HEK293 (cell line): ENCODE measurements around the gene RHBDL3.

Source experiments
- CTCF ChIA-PET: fragments of 350-600 bp; formaldehyde crosslinking; extraction: SDS; loops from one replicate; lab custom pipeline; 2021; ENCODE audit warnings: antibody characterized with exemption; lab: Yijun Ruan, JAX
- POLR2A ChIA-PET: fragments of 300-600 bp; formaldehyde crosslinking; extraction: SDS; loops from one replicate; lab custom pipeline; 2020; ENCODE audit warnings: antibody characterized with exemption, inconsistent platforms; lab: Yijun Ruan, JAX
- H3K27ac ChIP-seq: fragments of 200-500 bp; sonication (Bioruptor generic); 2 replicates; pipeline ENCODE4 v1.5.1; 2014; ENCODE audit warnings: low read depth, low read length, control low read depth, inconsistent platforms; ENCODE audit errors: extremely low read depth
- H3K36me3 ChIP-seq, 2 experiments: fragments of 200-500 bp in 1 of 2; sonication (Bioruptor generic) in 1 of 2; 1 replicate in 1 of 2; 2 replicates in 1 of 2; pipeline ENCODE4 v1.5.1; 2014 to 2017; ENCODE audit warnings: inconsistent platforms in 2 of 2, low read length in 2 of 2; ENCODE audit not compliant: control insufficient read depth in 2 of 2, insufficient read depth in 1 of 2
- H3K4me1 ChIP-seq: fragments of 200-500 bp; sonication (Bioruptor generic); 2 replicates; pipeline ENCODE4 v1.5.1; 2014; ENCODE audit warnings: mild to moderate bottlenecking, low read length, inconsistent platforms; ENCODE audit not compliant: control insufficient read depth, insufficient read depth
- H3K4me3 ChIP-seq: 2 replicates; pipeline ENCODE4 v1.5.1; 2011; ENCODE audit warnings: low read depth, mild to moderate bottlenecking, control low read depth, low read length, moderate library complexity
- H3K9me3 ChIP-seq: fragments of 200-500 bp; sonication (Bioruptor generic); 2 replicates; pipeline ENCODE4 v1.5.1; 2014; ENCODE audit warnings: low read depth, low read length, inconsistent platforms; ENCODE audit not compliant: control insufficient read depth, insufficient read depth
- GLIS1 ChIP-seq: fragments of 450-650 bp; formaldehyde crosslinking; IDR thresholded peaks from 2 replicates; pipeline ENCODE4 v1.5.1; 2016; ENCODE audit warnings: missing biosample characterization, missing genetic modification characterization
- GLIS2 ChIP-seq: fragments of 450-650 bp; formaldehyde crosslinking; IDR thresholded peaks from 2 replicates; pipeline ENCODE4 v1.5.1; 2016; ENCODE audit warnings: missing biosample characterization, missing genetic modification characterization
- ZFHX2 ChIP-seq: fragments of 450-650 bp; formaldehyde crosslinking; conservative IDR thresholded peaks from 2 replicates; pipeline ENCODE4 v1.5.1; 2016; ENCODE audit warnings: missing biosample characterization, missing genetic modification characterization
- ZFP3 ChIP-seq: fragments of 450-650 bp; formaldehyde crosslinking; IDR thresholded peaks from 2 replicates; pipeline ENCODE4 v1.5.1; 2016; ENCODE audit warnings: low read depth, missing biosample characterization, missing genetic modification characterization
- ZIC2 ChIP-seq: fragments of 450-650 bp; formaldehyde crosslinking; IDR thresholded peaks from 2 replicates; pipeline ENCODE4 v1.5.1; 2016; ENCODE audit warnings: missing biosample characterization, missing genetic modification characterization
- ZNF121 ChIP-seq: fragments of 450-650 bp; formaldehyde crosslinking; IDR thresholded peaks from 2 replicates; pipeline ENCODE4 v1.5.1; 2016; ENCODE audit warnings: missing biosample characterization, missing genetic modification characterization
- ZNF341 ChIP-seq: fragments of 450-650 bp; formaldehyde crosslinking; IDR thresholded peaks from 2 replicates; pipeline ENCODE4; 2016; ENCODE audit warnings: low read depth, missing biosample characterization, missing genetic modification characterization
- ZNF544 ChIP-seq: fragments of 450-650 bp; formaldehyde crosslinking; IDR thresholded peaks from 2 replicates; pipeline ENCODE4 v1.5.0; 2017; ENCODE audit warnings: missing biosample characterization, missing genetic modification characterization
- ZNF560 ChIP-seq: fragments of 450-650 bp; formaldehyde crosslinking; IDR thresholded peaks from 2 replicates; pipeline ENCODE4 v1.5.1; 2017; ENCODE audit warnings: missing biosample characterization, missing genetic modification characterization, borderline replicate concordance
- ZNF600 ChIP-seq: fragments of 450-650 bp; formaldehyde crosslinking; IDR thresholded peaks from 2 replicates; pipeline ENCODE4 v1.5.1; 2016; ENCODE audit warnings: missing biosample characterization, missing genetic modification characterization
- TF ChIP-seq, protein P1 (sequence below): fragments of 450-650 bp; formaldehyde crosslinking; conservative IDR thresholded peaks from 2 replicates; pipeline ENCODE4 v1.5.1; 2016; ENCODE audit warnings: low read depth, missing biosample characterization, missing genetic modification characterization
- TF ChIP-seq, protein P2 (sequence below): fragments of 450-650 bp; formaldehyde crosslinking; IDR thresholded peaks from 2 replicates; pipeline ENCODE4 v1.5.1; 2017; ENCODE audit warnings: missing biosample characterization, missing genetic modification characterization
- TF ChIP-seq, protein P3 (sequence below): fragments of 450-650 bp; formaldehyde crosslinking; IDR thresholded peaks from 2 replicates; pipeline ENCODE4 v1.5.1; 2016; ENCODE audit warnings: missing biosample characterization, missing genetic modification characterization
- TF ChIP-seq, protein P4 (sequence below): fragments of 450-650 bp; formaldehyde crosslinking; IDR thresholded peaks from 2 replicates; pipeline ENCODE4 v1.5.1; 2016; ENCODE audit warnings: missing biosample characterization, missing genetic modification characterization, low read depth

RHBDL3 gene

DNA sequence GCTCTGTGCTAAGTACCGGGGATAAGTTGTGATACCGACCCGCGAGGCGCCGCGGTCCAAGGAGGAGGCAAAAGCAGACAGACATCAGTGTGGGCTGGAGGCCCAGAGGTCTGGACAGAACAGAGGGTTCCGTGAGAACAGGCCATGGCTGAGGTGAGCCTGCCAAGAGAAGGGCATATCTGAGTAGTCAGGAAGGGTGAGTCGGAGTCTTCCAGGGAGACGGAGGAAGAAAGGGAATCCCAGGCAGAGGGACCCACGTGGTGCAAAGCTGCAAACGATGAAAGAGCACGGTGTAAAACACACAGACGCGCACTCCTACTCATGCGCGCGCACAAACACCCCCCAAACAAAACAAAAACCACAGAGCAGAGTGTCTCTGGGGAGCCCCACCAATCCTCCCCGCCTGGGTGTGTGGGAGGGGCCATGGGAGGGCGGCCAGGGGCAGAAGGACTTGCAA lies 18.1 kb downstream of the RHBDL3 start:
- Histone ChIP-seq H3K4me3 (no peak overlapping the region), H3K4me1 (peaks cover 3% of the 10 kb centered on the region; the same call in 1 of the 2 replicates), H3K36me3 (peaks cover 0 to 2% of the 10 kb centered on the region in 2 experiments; a peak in 1 of 3 replicates), H3K27ac (no peak overlapping the region), H3K9me3 (no peaks in the 10 kb centered on the region)
- TF ChIP-seq ZFP3 (tag by site-specific recombination) (peak; percentile 65), GLIS1 (tag by site-specific recombination) (peak; percentile 15; the same call in 1 of the 2 replicates), ZNF600 (tag by site-specific recombination) (peak; percentile 74), ZFHX2 (tag by site-specific recombination) (0 out of 2 replicates have a peak, but pooled peaks have one; percentile 7)
- TF ChIP-seq, protein P1, sequence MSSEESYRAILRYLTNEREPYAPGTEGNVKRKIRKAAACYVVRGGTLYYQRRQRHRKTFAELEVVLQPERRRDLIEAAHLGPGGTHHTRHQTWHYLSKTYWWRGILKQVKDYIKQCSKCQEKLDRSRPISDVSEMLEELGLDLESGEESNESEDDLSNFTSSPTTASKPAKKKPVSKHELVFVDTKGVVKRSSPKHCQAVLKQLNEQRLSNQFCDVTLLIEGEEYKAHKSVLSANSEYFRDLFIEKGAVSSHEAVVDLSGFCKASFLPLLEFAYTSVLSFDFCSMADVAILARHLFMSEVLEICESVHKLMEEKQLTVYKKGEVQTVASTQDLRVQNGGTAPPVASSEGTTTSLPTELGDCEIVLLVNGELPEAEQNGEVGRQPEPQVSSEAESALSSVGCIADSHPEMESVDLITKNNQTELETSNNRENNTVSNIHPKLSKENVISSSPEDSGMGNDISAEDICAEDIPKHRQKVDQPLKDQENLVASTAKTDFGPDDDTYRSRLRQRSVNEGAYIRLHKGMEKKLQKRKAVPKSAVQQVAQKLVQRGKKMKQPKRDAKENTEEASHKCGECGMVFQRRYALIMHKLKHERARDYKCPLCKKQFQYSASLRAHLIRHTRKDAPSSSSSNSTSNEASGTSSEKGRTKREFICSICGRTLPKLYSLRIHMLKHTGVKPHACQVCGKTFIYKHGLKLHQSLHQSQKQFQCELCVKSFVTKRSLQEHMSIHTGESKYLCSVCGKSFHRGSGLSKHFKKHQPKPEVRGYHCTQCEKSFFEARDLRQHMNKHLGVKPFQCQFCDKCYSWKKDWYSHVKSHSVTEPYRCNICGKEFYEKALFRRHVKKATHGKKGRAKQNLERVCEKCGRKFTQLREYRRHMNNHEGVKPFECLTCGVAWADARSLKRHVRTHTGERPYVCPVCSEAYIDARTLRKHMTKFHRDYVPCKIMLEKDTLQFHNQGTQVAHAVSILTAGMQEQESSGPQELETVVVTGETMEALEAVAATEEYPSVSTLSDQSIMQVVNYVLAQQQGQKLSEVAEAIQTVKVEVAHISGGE (tag by site-specific recombination): no peak
- ChIA-PET POLR2A (no interaction called here), CTCF (interaction anchor here (1.0 kb wide), 1 partner anchor 32 kb away, joined by 3 read pairs; no protein-coding TSS in a partner anchor)

DNA sequence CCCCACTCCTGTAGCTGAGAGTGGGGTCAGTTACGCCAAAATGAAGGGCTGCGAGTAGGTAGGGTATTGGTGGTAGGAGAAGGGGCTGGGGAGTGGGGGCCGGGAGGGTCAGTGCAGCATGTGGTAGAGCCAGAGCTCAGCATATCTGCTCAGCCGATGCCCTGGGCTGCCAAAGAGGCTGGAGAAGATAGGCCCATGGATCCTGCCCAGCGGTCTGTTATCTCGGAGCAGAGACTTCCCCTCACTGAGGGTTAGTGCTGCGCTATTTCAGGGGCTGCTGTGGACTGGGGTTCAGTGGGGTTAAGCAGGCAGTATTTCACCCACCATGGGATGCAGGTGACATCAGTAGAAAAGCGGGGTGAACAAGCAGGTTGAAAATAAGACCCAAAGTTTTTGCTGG lies 19.7 kb downstream of the RHBDL3 start:
- ChIA-PET POLR2A (no interaction called here), CTCF (no interaction called here)
- Histone ChIP-seq H3K4me3 (no peak overlapping the region), H3K36me3 (peaks cover 0 to 3% of the 10 kb centered on the region in 2 experiments; a peak in 1 of 3 replicates), H3K9me3 (no peaks in the 10 kb centered on the region), H3K27ac (no peak overlapping the region), H3K4me1 (peaks cover 3% of the 10 kb centered on the region; the same call in 1 of the 2 replicates)
- TF ChIP-seq ZNF121 (tag by site-specific recombination) (no peak), ZNF560 (tag by site-specific recombination) (no peak)
- TF ChIP-seq, protein P2, sequence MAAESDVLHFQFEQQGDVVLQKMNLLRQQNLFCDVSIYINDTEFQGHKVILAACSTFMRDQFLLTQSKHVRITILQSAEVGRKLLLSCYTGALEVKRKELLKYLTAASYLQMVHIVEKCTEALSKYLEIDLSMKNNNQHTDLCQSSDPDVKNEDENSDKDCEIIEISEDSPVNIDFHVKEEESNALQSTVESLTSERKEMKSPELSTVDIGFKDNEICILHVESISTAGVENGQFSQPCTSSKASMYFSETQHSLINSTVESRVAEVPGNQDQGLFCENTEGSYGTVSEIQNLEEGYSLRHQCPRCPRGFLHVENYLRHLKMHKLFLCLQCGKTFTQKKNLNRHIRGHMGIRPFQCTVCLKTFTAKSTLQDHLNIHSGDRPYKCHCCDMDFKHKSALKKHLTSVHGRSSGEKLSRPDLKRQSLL (tag by site-specific recombination): no peak
- TF ChIP-seq, protein P3, sequence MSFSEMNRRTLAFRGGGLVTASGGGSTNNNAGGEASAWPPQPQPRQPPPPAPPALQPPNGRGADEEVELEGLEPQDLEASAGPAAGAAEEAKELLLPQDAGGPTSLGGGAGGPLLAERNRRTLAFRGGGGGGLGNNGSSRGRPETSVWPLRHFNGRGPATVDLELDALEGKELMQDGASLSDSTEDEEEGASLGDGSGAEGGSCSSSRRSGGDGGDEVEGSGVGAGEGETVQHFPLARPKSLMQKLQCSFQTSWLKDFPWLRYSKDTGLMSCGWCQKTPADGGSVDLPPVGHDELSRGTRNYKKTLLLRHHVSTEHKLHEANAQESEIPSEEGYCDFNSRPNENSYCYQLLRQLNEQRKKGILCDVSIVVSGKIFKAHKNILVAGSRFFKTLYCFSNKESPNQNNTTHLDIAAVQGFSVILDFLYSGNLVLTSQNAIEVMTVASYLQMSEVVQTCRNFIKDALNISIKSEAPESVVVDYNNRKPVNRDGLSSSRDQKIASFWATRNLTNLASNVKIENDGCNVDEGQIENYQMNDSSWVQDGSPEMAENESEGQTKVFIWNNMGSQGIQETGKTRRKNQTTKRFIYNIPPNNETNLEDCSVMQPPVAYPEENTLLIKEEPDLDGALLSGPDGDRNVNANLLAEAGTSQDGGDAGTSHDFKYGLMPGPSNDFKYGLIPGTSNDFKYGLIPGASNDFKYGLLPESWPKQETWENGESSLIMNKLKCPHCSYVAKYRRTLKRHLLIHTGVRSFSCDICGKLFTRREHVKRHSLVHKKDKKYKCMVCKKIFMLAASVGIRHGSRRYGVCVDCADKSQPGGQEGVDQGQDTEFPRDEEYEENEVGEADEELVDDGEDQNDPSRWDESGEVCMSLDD: no peak

DNA sequence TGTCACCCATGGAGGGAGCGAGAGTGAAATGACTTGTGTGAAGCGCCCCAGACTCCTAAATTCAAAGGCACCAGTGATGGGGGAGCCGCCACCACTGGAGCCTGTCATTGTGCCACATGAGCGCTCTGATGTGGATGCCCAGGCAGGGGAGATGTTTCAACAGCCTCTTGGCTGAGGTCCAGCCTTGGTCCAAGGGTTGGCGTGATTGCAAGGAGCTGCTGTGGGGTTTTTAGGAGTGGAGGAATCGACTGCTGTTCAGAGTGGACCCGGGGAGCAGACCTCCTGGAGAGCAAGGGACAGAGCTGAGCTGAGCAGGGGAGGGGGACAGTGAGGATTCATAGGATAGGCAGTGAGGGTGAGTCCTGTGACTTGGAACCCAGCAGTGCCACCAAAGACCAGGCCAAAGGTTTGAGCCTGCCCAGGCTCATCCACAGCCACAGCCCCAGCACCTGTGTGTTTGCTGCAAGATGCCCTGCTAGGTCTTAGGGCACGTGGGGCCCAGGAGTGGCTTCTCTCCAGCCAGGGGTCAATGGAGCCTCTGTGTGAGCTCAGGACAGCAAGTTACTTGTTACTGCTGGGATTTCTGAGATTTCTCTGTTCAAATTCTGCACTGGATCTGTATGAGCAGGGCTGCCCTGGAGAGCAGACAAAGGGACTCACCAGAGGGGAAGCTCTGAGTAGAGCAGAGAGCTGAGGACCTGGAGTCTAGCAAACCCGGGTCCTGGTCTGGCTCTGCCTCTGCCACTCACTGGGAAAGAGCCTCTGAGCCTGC lies 20.3 kb downstream of the RHBDL3 start:
- Histone ChIP-seq H3K36me3 (peaks cover 0 to 3% of the 10 kb centered on the region in 2 experiments; a peak in 1 of 3 replicates), H3K4me1 (peaks cover under 1% of the 10 kb centered on the region; the same call in 1 of the 2 replicates), H3K9me3 (no peaks in the 10 kb centered on the region)
- ChIA-PET CTCF (interaction anchor here (0.7 to 2.1 kb wide), 2 partner anchors 28 to 33 kb away, joined by 3 to 5 read pairs; no protein-coding TSS in a partner anchor), POLR2A (interaction anchor here (0.6 kb wide), 1 partner anchor 367 kb away, joined by 6 read pairs; no protein-coding TSS in a partner anchor)
- TF ChIP-seq GLIS2 (0 out of 2 replicates have a peak, but pooled peaks have one; percentile 39), ZNF544 (no peak), ZIC2 (tag by site-specific recombination) (peak; percentile 86), GLIS1 (tag by site-specific recombination) (peak; percentile 79), ZFP3 (tag by site-specific recombination) (no peak), ZNF341 (tag by site-specific recombination) (peak; percentile 89)
- TF ChIP-seq, protein P4, sequence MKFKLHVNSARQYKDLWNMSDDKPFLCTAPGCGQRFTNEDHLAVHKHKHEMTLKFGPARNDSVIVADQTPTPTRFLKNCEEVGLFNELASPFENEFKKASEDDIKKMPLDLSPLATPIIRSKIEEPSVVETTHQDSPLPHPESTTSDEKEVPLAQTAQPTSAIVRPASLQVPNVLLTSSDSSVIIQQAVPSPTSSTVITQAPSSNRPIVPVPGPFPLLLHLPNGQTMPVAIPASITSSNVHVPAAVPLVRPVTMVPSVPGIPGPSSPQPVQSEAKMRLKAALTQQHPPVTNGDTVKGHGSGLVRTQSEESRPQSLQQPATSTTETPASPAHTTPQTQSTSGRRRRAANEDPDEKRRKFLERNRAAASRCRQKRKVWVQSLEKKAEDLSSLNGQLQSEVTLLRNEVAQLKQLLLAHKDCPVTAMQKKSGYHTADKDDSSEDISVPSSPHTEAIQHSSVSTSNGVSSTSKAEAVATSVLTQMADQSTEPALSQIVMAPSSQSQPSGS: no peak
- TF ChIP-seq, all 188 proteins: peak for 4
- no peak overlapping the region for H3K4me3 ChIP-seq
- H3K27ac ChIP-seq: no peak overlapping the region
